NCI-H1417 treated with DMSO at 0.1 percent for 48 hours (cell line): ENCODE measurements around the gene C11orf21.

Source experiments
- DNase-seq: peaks from one replicate; lab custom pipeline; 2025; lab: John Stamatoyannopoulos, UW

The C11orf21 gene

GRCh38 chr11:2271327-2272227 lies 30.1 kb downstream of the C11orf21 start:
- DNase-seq = no peak

DNA sequence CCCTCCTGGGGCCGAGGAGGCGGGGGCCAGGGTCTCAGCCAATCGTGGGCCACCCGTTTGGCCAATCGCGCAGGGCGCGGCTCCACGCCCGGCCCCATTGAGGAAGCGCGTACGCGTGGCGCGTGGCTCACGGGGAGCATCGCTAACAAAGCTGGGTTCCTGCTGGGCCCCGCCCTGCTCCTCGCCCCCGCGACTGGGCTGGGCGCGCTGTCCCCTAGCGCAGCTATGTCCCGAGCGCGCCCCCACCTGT lies 30.7 kb downstream of the C11orf21 start:
- DNase-seq = no peak

GRCh38 chr11:2270322-2271076 lies 31.2 kb downstream of the C11orf21 start, which contains the start of gene ASCL2:
Gene ASCL2, minus strand, starts transcription at chr11:2270588. Its CDS starts 256 bp downstream, at chr11:2270332.
- DNase-seq = no peak

- peak; percentile 33 for DNase-seq
Observed at GRCh38 chr11:2269601-2270321, 32.0 kb downstream of the C11orf21 start.

DNA sequence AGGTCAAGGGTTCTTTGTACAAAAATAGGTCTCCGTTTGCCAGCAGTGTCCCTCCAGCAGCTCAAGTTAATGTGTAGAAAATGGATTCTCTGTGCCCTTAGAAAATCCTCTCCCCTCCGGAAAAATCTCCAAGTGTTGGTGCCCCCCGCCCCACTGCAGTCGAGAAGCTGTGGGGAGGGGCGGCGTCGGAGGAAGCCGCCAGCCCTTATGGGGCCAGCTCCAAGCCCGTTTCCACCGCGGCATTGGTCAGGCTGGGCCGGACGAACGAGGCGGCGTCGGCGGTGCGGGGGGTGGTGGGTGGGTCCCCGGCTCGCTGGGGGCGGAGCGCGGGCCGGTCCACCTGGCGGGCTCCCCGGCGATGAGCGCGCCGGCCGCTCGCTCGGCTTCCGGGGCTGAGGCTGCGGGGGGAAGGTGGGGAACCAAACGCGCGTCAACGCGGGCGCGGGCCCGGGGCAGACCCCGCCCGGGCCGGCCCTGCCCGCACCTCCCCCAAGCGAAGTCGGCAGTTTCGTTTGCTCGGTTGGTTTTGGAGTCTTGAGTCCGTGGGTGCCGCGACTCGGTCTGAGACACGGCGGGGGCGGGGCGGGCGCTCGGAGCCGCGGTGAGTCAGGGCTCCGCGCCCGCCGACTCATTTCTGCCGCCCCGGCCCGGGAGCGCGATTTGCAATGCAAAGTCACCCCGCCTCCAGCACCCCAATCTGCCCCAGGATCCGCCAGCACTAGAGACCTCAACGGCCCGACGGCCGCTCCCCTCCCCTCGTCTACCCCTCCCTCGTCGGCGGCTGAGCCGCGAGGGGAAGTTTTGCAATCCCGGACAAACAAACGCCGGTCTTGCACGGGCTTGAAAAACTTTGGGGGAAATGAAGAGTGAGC lies 32.8 kb downstream of the C11orf21 start:
- no peak for DNase-seq

DNA sequence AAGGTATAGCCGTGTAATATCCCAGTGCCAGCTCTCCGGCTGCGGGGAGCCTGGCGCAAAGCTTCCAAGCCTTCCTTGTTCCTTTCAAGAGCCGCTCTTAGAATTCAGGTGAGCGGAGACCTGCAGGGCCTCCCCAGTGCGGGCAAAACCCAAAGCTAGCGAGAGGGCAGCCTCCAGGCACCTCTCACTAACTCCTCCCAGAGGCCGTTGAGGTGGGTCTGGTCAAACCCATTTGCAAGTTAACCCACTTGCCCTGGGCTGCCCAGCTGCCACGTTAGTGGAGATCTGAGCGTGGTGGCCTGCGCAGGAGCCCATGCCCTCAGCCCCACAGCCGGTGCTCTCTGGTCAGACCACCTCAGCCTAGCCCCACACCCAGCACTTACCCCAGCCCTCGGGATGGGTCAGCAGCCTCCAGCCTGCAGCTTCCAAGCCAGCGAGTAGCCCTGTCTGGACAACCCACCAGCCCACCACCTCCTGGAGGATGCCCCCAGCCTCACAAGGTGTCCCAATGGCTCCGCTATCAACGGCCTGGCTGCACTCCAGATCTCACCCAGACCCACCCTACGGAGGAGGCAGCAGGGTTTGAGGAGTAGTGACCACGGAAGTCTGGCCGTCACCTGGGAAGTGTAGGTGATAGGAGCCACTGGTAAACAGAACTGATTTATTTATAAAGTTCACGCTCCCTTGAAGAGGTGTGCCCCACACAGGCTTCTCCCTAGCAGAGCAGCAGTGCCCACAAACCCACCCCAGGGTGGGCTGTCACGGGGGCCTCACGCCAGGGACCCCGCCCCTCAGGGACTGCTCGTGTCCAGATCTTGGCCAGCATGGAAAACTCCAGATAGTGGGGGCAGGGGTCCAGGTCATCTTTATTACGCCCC lies 33.6 kb downstream of the C11orf21 start:
- no peak for DNase-seq

- DNase-seq = no peak
Observed at GRCh38 chr11:2267306-2267850, 34.3 kb downstream of the C11orf21 start.

GRCh38 chr11:2266586-2267305 lies 35.0 kb downstream of the C11orf21 start:
- DNase-seq = no peak

- DNase-seq = no peak
Observed at GRCh38 chr11:2265854-2266585, 35.7 kb downstream of the C11orf21 start.

DNA sequence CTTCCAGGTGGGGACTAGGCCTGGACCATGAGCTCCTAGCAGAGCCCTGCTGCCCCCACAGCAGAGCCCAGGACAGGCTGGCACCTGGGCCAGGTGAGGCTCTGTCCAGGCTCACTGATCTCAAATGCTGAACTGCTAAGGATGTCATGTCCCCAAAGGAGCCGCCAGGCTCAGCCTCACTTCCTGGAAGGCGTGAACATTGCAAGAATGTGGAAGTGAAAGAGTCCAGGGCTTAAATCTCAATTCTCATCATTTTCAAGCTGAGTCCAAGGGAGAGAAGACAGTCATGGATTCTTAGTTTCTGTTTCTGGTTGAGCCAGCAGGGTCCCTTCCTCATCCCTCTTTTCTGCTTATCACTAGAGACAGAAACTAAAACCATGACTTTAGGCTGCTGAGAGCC lies 36.3 kb downstream of the C11orf21 start:
- no peak for DNase-seq

DNA sequence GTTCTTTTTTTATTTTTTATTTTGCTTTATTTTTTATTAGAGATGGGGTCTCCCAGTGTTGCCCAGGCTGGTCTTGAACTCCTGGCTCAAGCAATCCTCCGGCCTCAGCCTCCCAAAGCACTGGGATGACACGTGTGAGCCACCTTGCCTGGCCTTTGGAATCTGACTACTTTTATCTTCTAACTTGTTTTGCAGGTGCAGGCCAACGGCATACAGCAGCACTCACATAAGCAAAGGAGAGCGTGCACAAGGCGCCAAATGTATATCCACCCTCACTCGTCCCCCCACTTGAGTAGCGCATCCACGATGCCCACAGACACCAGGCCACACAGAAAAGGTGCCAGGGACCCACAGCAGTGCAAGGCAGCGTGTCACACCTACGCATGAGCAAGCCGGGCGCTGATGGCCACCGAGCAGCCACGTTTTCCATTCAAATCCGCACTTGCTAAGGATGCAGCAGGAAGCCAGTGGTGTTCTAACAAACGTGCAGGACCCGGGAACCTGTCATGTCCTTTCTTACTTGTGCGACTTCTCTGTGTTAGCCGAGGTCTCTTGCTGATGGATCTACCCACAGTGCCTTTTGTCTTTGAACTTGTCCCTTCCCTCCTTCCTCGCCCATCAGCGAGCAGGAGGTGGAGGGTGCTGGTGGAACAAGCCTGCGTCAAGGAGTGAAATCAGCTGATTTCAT lies 37.2 kb downstream of the C11orf21 start:
- no peak for DNase-seq

DNA sequence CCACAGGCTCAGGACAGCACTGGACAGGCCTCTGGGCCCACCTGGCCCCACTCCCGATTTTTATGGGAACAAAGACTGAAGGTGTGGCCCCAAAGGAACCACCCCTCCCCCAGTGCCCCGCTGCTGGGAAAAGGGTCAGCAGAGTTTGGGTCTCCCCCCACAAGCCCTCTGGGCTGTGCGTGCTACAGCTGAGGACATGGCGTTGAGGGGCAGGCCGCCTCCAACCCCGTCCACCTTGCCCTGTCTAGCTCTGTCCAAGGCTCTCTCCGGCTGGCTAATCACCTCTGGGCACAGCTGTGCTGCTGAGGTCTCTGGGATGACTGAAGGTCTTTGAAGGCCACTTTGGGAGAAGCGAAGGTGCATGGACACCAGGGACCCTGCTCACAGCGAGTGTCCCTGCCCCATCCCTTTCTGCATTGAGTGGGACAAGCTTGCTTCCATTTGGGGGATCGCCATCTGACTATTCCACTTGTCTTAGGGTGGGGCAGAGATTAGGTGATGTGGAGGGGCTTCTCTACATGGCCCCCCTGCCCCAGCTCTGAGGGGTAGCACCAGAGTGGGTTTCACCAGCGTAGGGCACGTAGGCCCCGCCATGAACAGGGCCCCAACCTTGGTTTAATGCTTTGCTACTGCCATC lies 37.9 kb downstream of the C11orf21 start:
- no peak for DNase-seq

- no peak for DNase-seq
Observed at GRCh38 chr11:2263071-2263565, 38.6 kb downstream of the C11orf21 start.

GRCh38 chr11:2262301-2263070 lies 39.2 kb downstream of the C11orf21 start:
- no peak for DNase-seq

- no peak for DNase-seq
Observed at GRCh38 chr11:2261436-2262230, 40.1 kb downstream of the C11orf21 start.
